ENCODE results near the gene HBS1L.

DNA sequence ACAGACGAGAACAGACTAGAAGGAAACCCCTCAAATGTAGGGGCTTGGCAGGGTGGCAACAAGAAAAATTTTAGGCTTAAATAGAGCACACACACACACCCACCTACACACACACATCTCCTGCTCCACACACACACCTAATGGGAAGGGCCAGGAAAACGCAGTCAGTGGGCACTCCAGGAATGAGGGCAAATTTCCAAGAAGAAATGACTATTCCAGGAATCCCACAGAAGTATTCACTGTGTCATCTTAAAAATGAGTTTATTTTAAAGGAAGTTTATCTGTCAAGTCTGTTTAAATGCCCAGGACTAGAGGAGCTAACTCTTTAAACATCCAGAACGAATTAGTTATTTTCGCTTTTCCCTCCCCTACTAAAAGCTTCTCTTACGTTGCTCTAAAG is 117.7 kb downstream of the HBS1L start:
- TF ChIP-seq, protein P1, sequence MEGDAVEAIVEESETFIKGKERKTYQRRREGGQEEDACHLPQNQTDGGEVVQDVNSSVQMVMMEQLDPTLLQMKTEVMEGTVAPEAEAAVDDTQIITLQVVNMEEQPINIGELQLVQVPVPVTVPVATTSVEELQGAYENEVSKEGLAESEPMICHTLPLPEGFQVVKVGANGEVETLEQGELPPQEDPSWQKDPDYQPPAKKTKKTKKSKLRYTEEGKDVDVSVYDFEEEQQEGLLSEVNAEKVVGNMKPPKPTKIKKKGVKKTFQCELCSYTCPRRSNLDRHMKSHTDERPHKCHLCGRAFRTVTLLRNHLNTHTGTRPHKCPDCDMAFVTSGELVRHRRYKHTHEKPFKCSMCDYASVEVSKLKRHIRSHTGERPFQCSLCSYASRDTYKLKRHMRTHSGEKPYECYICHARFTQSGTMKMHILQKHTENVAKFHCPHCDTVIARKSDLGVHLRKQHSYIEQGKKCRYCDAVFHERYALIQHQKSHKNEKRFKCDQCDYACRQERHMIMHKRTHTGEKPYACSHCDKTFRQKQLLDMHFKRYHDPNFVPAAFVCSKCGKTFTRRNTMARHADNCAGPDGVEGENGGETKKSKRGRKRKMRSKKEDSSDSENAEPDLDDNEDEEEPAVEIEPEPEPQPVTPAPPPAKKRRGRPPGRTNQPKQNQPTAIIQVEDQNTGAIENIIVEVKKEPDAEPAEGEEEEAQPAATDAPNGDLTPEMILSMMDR (IDR thresholded peaks at IDR 0.05 in 8 of 11, conservative IDR thresholded peaks at IDR 0.05 in 3 of 11), result no peak
- TF ChIP-seq POLR2A (IDR thresholded peaks at IDR 0.05) (no peak), POLR2AphosphoS5 (IDR thresholded peaks at IDR 0.05) (no peak)
